PC-3 (cell line): ENCODE data around the gene FOXK2. TPM values are rescaled to one million over a fixed set of nuclear protein-coding genes. Genes with fewer than 3 reads are reported as not detected.

ENCODE experiments used
- ATAC-seq: fragments of 200-7000 bp; cut with Tn5 transposase; 2 replicates; pipeline ENCODE4 v1.9.1; 2020; ENCODE audit warnings: mild to moderate bottlenecking, moderate library complexity
- BruUV-seq: library from RNA; stranded (reverse); fragments of 400-500 nt; replicated peaks from 2 replicates; lab custom pipeline; 2021; lab: Mats Ljungman, UMichigan
- CTCF ChIA-PET: fragments of 300-600 bp; sonication (Branson Sonifier 250); formaldehyde crosslinking; loops from one replicate; lab custom pipeline; 2022; ENCODE audit warnings: antibody characterized with exemption; lab: Charles Lee
- POLR2A ChIA-PET: fragments of 300-600 bp; sonication (Branson Sonifier 250); formaldehyde crosslinking; loops from one replicate; lab custom pipeline; 2022; ENCODE audit warnings: antibody characterized with exemption; ENCODE audit not compliant: unreplicated experiment; lab: Charles Lee
- DNase-seq: peaks from one replicate; pipeline ENCODE4 v3.0.0-alpha.2; 2015
- H2AFZ ChIP-seq: fragments of 300-600 bp; sonication (generic); 2 replicates; pipeline ENCODE4 v1.6.0; 2016; ENCODE audit warnings: antibody characterized with exemption, low read length
- H3F3A ChIP-seq: fragments of 300-600 bp; sonication (generic); one replicate; pipeline ENCODE4 v1.6.0; 2017; ENCODE audit warnings: antibody characterized with exemption, low read length, control low read depth, mild to moderate bottlenecking; ENCODE audit not compliant: unreplicated experiment
- H3K27ac ChIP-seq: fragments of 300-600 bp; sonication (generic); 2 replicates; pipeline ENCODE4 v1.5.1; 2016; ENCODE audit warnings: mild to moderate bottlenecking, low read length
- H3K27me3 ChIP-seq: fragments of 300-600 bp; sonication (generic); 2 replicates; pipeline ENCODE4 v1.6.1; 2016; ENCODE audit warnings: low read length, mixed read lengths
- H3K36me3 ChIP-seq: fragments of 300-600 bp; sonication (generic); 2 replicates; pipeline ENCODE4 v1.6.1; 2016; ENCODE audit warnings: low read depth, mixed run types, low read length, mixed read lengths
- H3K4me1 ChIP-seq: fragments of 300-600 bp; sonication (generic); 2 replicates; pipeline ENCODE4 v1.5.1; 2016; ENCODE audit warnings: low read length; ENCODE audit not compliant: insufficient read depth
- H3K4me2 ChIP-seq: fragments of 300-600 bp; sonication (generic); 2 replicates; pipeline ENCODE4 v1.6.0; 2016; ENCODE audit warnings: low read length
- H3K4me3 ChIP-seq: fragments of 300-600 bp; sonication (generic); 2 replicates; pipeline ENCODE4 v1.5.1; 2016; ENCODE audit warnings: mild to moderate bottlenecking, low read length, mixed read lengths
- H3K79me2 ChIP-seq: fragments of 300-600 bp; sonication (generic); 2 replicates; pipeline ENCODE4 v1.6.1; 2017; ENCODE audit warnings: low read length, mixed read lengths
- H3K9ac ChIP-seq: fragments of 300-600 bp; sonication (generic); 2 replicates; pipeline ENCODE4 v1.6.0; 2016; ENCODE audit warnings: mild to moderate bottlenecking, low read length
- H3K9me2 ChIP-seq: fragments of 300-600 bp; sonication (generic); replicated peaks from 2 replicates; pipeline ENCODE4 v1.6.1; 2016; ENCODE audit warnings: mixed run types, low read length, mixed read lengths
- H3K9me3 ChIP-seq: fragments of 300-600 bp; sonication (generic); 2 replicates; pipeline ENCODE4 v1.6.1; 2016; ENCODE audit warnings: low read length, mixed read lengths
- H4K20me1 ChIP-seq: fragments of 300-600 bp; sonication (generic); 2 replicates; pipeline ENCODE4 v1.6.1; 2016; ENCODE audit warnings: low read length, mixed read lengths
- EZH2 ChIP-seq: fragments of 300-600 bp; sonication (generic); IDR thresholded peaks from one replicate; pipeline ENCODE4 v1.6.1; 2017; ENCODE audit warnings: antibody characterized with exemption, mild to moderate bottlenecking, low read length; ENCODE audit not compliant: unreplicated experiment
- EZH2phosphoT487 ChIP-seq: fragments of 300-600 bp; sonication (generic); IDR thresholded peaks from 2 replicates; pipeline ENCODE4 v1.6.1; 2018; ENCODE audit warnings: mild to moderate bottlenecking, antibody characterized with exemption, low read length, borderline replicate concordance
- intact Hi-C: fragments of 100-400 bp; cut with micrococcal nuclease; formaldehyde crosslinking; loops from 2 replicates; pipeline ENCODE4 v1.9.0; 2023
- total RNA-seq: library from RNA; depleted of rRNA; stranded (reverse); fragments of >200 nt; gene quantifications from 2 replicates; pipeline ENCODE4 v1.2.3, GENCODE V29; 2014
- TF ChIP-seq, protein P1 (sequence below): fragments of 300-600 bp; sonication (generic); conservative IDR thresholded peaks from 2 replicates; pipeline ENCODE4 v1.5.1; 2017; ENCODE audit warnings: antibody characterized with exemption, low read depth, mild to moderate bottlenecking, low read length

The FOXK2 gene
- total RNA-seq, 1 experiment from 2014 or later: 60.5 TPM

- DNase-seq: no peak
- Histone ChIP-seq H3K36me3 (peaks cover 58% of the 10 kb centered on the region), H3K9me3 (no peaks in the 10 kb centered on the region), H3K9me2 (no peaks in the 10 kb centered on the region), H4K20me1 (no peaks in the 10 kb centered on the region), H3K9ac (no peak overlapping the region), H3K27me3 (no peaks in the 10 kb centered on the region), H3K79me2 (peaks cover 5% of the 10 kb centered on the region; the same call in 1 of the 2 replicates), H3K4me2 (no peak overlapping the region), H3K4me1 (peaks cover 5% of the 10 kb centered on the region), H3K27ac (no peak overlapping the region), H3K4me3 (no peak overlapping the region), H2AFZ (no peak overlapping the region), H3F3A (no peaks in the 10 kb centered on the region)
- ATAC-seq: peak; percentile 34
- intact Hi-C loops: no loop called here
- POLR2A ChIA-PET: no interaction called here
- CTCF ChIA-PET: no interaction called here
- TF ChIP-seq EZH2 (no peak), EZH2phosphoT487 (no peak)
- TF ChIP-seq, protein P1, sequence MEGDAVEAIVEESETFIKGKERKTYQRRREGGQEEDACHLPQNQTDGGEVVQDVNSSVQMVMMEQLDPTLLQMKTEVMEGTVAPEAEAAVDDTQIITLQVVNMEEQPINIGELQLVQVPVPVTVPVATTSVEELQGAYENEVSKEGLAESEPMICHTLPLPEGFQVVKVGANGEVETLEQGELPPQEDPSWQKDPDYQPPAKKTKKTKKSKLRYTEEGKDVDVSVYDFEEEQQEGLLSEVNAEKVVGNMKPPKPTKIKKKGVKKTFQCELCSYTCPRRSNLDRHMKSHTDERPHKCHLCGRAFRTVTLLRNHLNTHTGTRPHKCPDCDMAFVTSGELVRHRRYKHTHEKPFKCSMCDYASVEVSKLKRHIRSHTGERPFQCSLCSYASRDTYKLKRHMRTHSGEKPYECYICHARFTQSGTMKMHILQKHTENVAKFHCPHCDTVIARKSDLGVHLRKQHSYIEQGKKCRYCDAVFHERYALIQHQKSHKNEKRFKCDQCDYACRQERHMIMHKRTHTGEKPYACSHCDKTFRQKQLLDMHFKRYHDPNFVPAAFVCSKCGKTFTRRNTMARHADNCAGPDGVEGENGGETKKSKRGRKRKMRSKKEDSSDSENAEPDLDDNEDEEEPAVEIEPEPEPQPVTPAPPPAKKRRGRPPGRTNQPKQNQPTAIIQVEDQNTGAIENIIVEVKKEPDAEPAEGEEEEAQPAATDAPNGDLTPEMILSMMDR: no peak
- BruUV-seq: no TSS peak
These were observed 79.0 kb downstream of the FOXK2 start for GRCh38 chr17:82598256-82599119.

DNA sequence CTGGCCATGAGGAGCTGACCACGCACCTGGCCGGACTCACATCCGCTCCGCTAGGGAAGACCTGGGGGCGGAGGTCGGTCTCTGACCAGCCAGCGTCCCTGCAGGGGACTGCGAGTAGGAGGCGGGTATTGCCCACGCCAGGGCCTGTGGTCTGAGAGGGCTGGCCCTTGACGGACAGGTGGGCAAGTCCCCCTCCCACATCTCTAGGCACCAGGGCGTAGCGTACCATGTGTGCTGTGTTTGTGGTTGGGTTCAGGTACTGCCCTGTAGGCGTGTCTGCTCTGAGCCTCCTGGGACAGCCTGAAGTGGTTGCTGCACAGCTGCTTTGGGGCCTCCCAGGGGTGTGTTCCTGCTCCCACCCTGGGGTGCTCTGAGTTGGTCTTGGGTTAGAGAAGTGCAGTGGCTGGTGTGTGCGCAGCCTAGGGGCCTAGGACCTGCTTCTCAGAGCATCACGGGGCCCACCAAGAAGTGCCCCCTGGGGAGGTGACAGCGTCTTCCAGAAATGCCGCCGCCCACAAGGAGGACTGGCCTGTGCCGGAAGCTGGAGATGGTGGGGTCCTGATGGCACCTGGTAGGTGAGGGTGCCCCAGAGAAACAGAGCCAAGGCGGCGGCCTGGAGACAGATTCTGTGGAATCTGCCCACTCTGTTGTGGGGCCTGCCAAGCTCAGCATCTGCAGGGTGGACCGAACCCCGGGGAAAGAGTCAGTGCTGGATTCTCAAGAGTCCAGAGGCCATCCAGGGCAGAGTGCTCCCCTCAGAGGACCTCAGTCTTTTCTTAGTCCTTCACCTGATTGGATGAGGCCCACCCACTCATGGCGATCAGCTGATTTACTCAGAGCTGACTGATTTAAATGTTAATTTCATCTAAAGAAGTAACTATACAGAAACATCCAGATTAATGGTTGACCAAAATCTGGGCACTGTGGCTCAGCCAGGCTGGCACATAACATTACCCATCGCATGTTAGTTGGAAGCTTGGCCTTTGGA lies 80.4 kb downstream of the FOXK2 start:
- Histone ChIP-seq H3K79me2 (no peaks in the 10 kb centered on the region), H3K4me1 (no peaks in the 10 kb centered on the region), H3K4me3 (no peak overlapping the region), H3F3A (no peaks in the 10 kb centered on the region), H3K36me3 (peaks cover 63% of the 10 kb centered on the region), H3K9me3 (no peaks in the 10 kb centered on the region), H2AFZ (no peak overlapping the region), H3K27ac (no peak overlapping the region), H3K27me3 (no peaks in the 10 kb centered on the region), H3K9ac (no peak overlapping the region), H3K4me2 (no peak overlapping the region), H4K20me1 (no peaks in the 10 kb centered on the region), H3K9me2 (no peaks in the 10 kb centered on the region)
- ChIA-PET POLR2A (no interaction called here), CTCF (no interaction called here)
- TF ChIP-seq EZH2phosphoT487 (no peak), EZH2 (no peak)
- TF ChIP-seq, protein P1: no peak
- BruUV-seq: no TSS peak
- DNase-seq (no peak), ATAC-seq (no peak)
- intact Hi-C loops: no loop called here
